Ecto neural progenitor cell (in vitro differentiated cells): Measurements from ENCODE around the gene NPC1.
"Not testable (repeated sequence)": the region's sequence is repeated elsewhere in the genome, so short reads cannot be mapped to it uniquely, and the experiment has no call there.

Experiments
- DNase-seq: peaks from one replicate; pipeline ENCODE4 v3.0.0-alpha.2; 2018; ENCODE audit warnings: low spot score

The NPC1 gene

DNA sequence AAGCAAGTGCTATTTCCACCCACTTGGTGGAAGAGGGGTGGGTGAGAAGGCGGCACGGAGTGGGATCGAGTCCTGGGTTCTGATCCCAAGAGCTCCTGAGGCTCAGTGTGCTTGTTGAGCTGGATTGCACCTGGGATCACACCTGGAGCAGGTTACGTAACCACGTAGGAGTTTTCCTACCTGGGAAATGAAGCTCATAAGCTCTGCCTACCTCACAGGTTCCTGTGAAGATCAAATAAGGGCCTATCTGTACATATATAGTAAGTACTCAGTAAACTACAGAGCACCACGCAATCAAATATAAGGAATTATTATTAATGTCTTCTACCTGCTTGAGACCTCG is 11.0 kb downstream of the NPC1 start:
- DNase-seq, result no peak

DNA sequence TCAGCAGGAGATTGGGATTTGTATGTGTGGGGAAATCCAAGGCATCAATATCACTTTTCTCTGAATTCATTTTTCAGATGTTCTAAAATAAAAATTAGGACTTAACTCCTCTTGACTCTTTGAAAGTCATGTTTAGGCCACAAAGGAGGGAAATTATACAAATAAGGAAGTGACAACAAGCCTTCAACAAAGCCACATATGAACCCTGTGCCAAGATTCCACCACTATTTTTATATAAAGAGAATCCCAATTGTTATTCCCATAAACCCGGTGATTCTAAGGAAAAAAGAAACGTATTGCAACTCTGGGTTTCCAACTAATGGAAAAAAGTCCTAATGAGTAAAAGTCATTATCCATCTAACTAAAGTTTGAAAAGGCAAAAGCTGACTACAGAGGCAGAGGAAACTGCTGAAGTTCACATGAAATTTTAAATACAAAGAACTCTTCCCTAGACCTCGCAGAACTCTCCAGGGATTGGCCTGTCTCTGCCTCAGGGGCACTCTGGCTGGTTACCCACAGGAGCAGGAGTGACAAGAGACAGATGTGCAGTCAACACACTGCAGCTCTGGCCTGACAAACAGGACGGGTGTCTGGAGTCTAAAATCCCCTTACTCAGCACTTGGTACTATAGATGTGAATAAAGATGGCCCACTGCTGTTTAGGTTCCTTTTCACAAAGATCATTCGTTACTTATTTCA is 11.5 kb downstream of the NPC1 start:
- peak; percentile 38 for DNase-seq

DNA sequence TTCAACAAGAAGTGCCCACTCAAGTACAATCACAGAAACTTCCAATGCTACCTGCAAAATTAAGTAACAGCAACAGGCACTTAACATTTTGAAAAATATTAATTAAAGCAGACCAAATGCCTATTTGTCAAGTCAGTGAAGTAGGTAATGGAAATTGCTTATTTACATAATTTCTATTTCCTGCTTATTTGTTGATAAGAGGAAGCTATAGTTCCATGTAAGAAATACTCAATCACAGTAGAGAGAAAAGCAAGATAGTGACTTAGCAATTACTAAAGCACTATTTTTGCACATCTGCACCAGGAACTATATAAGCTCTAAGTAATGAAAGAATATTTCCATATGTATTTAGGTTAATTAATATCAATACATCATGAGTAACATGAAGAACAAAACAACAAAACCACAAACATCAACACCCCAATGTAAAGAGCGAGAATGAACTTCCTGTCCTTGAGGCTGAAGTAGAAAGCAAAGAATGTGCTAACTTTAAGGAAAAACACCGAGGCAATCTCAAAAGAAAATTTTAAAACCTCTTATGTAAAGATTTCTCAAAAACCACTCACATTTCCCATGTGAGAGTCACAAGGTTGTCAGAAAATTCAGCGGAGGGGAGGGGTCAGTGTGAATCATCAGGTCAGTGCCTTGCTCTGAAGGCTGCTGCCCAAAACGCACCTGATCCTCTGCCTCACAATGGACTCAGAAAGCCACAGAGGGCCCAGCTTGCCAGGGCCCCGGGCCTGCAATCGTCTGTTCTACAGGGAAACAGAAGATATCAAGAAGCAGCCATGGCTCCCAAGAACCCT is 12.5 kb downstream of the NPC1 start:
- no peak for DNase-seq

DNA sequence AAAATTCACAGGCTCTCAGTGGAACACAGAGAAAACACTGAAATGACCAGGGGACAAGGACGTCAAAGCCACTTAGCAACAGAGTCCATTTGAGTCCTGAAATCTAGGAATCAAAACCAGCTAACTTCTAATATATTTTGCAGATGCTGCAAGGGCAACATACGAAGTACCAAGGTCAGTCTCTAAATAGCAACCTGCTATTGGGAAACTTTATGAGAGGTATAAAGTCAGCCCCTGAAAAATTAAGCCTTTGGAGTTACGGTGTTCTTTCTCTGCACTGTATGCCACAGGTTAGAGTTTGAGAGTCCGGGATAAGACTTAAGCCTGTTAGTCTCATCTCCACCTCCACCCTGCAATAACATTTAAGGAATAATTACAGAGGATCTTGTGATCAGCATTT is 13.3 kb downstream of the NPC1 start:
- DNase-seq, result no peak

DNA sequence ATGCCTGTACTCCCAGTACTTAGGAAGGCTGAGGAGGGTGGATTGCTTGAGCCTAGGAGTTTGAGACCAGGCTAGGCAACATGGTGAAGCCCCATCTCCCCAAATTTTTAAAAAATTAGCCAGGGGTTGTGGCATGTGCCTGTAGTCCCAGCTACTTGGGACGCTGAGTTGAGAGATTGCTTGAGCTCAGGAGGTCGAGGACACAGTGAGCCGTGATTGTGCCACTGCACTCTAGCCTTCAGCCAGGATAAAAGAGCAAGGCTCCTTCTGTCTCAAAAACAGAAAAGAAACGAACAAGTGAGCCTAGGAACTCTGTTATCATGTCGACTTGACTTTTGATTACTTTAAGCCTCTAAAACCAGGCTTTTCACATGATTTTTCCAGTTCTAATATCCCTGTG is 13.7 kb downstream of the NPC1 start:
- no peak for DNase-seq

DNA sequence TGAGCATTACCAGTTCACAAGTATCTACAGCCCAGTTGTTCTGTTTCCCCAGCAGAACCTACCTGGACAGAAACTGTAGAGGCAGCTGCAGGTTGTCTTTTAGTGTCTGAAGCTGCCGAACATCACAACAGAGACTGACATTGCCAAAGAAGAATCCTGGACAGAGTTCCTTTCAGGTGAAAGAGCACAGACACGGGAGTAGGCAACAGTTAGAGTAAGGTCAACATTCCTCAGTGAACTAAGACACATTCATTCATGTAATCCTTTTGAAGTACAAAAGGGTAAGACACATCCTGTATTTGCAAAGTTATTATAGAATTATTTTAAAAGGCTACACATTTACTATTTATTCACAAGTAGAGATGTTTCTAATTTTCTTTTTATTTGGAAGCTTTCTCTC is 14.3 kb downstream of the NPC1 start:
- DNase-seq, result no peak

DNA sequence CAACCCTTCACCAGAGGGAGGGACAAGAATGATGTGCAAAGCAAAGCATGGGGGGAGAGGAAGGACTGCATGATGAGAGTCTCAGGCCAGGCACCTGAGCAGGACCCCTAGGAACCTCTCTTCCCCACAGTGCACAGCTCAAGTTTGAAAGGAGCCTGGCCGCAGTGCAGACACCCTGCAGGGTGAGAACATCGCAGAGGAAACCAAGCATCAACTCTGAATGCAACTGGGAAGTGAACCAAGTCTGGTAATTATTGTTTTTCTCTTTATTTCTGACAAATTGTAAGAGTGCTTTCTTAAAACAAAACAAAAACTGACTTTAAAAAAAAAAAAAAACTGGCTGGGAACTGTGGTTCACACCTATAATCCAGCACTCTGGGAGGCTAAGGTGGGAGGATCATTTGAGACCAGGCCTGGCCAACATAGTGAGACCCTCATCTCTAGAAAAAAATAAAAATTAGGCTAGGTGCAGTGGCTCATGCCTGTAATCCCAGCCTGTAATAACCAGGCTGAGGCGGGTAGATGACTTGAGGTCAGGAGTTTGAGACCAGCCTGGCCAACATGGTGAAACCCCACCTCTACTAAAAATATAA is 15.3 kb downstream of the NPC1 start:
- no peak for DNase-seq

DNA sequence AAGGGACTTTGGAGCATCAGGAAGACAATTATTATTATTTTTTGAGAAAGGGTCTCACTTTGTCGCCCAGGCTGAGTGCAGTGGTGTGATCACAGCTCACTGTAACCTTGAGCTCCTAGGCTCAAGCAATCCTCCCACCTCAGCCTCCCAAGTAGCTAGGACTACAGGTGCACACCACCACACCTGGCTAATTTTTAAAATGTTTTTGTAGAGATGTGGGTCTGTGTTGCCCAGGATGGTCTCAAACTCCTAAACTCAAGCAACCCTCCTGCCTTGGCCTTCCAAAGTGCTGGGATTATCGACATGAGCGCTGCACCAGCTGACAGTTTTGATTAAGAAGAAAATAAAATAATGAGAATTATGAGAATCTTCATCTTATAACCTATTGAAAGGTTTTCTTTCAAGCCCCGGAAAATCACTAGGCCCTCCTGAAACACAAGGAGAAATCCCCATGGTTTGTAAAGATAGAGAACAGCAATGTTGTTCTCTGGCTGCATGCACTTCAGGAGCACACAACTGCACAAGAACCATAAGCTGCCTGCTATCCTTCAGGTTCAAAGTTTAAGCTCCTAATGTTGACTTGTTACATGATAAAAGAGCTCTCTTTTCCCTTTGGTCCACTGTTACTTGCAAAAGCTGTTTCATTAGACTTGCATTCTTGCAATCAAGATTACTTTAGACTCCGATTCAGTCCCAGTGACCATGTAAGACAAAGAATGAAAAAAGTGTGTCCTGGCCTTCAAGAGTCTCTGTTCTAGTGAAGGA is 16.8 kb downstream of the NPC1 start:
- no peak for DNase-seq

DNA sequence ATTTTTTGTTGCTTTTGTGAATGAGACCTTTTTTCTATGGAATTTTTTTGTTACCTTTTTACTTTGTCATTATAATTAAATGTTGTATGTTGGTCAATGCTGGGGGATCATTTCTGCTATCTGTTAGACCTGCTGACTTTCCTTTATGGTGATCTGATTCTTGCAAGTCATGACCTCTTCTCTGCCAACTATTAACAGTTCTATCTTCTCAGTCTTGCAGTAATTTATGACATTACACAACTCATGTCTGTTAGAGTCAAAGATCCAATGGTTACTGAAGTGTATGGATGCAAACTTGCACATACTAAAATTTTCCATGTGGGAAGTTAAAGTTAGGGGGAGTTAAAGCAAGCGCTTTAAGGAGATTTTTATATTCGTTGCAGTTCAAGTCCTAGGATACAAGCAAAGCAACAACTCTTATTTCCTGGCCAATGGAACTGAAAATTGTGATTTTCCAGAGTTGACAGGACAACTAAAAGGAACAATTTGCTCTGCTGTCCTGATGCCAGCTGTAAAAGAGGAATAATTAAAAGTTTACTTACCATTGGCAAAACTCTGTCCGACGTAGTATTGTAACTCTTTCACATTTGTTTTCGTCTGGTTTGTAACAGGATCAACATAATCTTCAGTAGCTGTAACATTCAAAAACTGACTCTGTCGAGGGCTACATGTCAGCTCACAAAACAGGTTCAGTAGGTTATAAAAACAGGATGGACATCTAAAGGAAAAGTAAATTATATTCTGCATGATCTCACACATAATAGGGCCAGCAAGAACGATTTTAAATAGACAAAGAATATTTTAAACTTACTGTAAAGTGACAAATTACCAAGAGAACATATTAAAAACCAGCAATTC is 17.8 kb downstream of the NPC1 start:
- DNase-seq, result no peak

DNA sequence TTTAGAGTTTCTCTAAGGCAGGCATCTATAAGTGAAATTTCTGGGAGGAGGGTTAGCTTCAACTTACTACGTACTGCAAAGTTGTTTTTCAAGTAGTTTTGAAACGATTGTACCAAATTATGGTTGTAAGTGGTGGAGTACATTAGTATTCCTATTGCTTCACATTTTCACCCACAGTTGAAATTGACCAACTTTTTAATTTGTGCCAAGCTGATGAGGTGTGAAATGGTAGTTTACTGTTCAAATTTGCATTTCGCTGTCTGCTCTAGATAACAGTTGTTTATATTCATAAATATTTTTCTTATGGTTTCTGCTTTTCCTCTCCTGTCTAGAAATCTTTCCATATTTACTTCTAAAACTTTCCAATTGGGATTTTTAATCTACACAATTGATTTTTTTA is 18.6 kb downstream of the NPC1 start:
- DNase-seq, result no peak

DNA sequence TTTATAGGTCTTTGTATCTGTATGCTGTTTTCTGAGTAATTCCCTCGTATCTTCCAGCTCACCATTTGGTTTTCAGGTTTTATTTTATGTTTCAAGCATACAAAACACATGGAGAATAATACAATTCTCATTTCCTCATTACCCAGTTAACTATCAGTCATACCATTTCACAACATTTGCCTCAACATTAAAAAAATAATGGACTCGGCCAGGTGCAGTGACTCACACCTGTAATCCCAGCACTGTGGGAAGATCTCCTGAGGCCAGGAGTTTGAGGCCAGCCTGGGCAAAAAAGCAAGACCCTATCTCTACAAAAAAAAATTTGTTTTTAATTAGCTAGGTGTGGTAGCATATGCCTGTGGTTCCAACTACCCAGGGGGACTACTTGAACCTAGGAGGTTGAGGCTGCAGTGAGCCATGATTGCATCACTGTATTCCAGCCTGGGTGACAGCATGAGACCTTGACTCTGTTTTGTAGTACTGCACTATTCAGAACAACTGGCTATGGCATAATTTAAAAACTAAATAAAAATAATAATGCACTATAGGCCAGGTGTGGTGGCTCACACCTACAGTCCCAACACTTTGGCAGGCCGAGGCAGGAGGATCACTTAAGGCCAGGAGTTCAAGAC is 20.3 kb downstream of the NPC1 start:
- DNase-seq, result no peak

DNA sequence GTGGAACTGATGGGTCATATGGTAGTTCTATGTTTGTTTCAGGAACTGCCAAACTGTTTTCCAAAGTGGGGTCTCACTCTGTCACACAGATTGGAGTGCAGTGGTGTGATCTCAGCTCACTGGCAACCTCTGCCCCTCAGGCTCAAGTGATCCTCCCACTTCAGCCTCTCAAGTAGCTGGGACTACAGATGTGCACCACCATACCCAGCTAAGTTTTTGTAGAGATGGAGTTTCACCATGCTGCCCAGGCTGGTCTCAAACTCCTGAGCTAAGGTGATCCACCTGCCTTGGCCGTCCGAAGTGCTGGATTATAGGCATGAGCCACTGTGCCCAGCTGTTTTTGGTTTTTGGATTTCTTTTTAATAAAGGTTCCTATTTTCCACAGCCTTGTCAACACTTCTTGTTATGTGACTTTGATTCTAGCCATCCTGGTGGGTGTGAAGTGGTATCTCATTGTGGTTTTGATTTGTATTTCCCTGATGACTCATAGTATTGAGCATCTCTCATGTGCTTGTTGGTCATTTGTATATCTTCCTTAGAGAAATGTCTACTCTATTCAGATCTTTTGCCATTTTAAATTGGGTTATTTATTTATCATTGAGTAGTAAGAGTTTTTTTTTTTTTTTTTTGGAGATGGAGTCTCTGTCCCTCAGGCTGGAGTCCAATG is 22.8 kb downstream of the NPC1 start:
- no peak for DNase-seq

DNA sequence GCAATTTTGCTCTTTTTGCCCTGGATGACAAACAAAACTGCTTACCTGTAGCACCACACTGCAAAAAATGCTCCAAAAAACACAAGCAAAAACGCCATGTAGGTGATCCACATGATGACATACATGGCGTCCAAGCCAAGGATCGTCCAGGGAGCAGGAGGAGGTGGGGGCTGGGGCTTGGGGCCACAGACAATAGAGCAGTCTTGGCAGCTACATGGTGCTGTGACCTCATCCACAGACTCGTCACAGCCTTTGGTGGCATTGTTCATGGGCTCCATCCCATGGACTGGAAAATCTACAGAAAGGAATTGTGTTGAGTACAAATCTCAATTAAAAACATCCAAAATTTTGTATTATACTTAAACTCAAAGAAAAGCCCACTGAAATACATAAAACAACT is 26.1 kb downstream of the NPC1 start:
- no peak for DNase-seq

DNA sequence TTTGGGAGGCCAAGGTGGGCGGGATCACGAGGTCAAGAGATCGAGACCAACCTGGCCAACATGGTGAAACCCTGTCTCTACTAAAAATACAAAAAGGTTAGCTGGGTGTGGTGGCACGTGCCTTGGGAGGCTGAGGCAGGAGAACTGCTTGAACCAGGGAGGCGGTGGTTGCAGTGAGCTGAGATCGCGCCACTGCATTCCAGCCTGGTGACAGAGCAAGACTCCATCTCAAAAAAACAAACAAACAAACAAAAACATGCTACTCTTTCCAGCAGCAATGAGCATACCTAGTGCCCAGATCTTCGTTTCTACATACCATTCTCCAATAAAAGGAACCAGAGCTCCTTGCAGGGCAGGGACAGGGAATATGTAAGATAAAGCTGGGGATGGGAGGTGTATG is 28.8 kb downstream of the NPC1 start:
- not testable (repeated sequence) for DNase-seq

DNA sequence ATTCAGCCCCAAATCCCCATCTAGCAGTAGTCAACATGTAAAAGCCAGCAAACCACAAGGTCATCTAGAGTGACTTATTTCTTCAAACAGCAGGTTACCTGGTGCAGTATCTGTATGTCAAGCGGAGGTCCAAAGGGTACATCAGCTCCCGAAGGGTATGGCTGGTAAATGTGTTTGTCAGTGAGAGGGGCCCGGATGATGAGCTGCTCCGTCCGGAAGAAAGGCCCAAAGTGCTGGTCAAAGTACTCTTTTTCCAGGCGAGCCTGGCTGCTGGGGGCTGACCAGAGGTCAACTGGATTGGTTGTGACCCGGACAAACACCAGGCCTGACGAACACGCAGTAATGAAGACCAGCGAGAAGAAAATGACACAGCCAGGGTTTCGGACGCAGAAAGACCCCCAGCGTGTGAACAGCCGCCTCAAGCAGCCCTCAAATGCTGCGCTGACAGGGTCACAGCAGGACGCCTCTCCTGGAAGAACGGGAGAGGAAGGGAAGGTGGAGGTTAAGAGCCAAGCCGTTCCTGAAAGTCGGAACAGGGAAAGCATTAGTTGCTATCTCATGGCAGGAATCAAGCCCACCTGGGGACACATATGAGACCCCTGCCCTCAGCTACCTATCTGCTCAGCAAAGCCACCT is 30.0 kb downstream of the NPC1 start:
- no peak for DNase-seq

DNA sequence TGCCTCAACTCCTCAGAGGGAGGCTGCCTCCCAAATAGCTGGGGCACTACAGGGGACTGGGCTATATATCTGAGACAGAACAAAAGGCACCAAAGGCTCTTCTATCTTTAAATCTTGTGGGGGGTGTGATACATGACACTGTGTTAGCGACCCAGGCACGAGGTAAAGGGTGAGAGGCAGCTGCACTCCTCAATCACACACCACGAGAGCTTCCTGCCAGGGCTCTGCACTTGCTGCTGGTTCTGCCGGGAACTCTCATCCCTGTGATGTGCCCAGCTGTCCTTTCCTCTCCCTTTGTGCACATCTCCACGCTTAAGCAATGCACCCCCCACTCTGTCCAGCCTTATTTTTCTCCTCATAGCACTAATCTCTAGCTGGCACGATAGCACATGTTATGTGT is 32.4 kb downstream of the NPC1 start:
- no peak for DNase-seq

DNA sequence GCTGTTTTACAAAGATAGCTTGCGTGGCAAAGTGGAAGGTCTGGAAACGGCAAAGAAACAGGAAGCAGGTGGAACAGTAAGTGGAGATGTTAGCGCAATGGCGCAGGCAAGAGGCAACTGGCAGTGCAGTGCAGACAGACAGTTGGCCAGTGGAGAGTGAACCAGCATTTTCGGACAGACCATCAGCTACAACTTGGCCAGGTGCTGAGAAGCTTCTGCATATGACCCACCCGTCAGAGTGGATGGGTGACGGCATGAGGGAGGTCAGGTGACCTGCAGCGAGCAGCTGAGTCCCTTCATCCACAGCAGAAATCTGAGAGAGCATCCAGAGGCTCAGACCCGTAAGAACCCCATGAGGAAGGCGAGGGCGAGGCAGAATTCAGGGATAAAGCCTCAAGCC is 33.8 kb downstream of the NPC1 start:
- DNase-seq, result no peak

DNA sequence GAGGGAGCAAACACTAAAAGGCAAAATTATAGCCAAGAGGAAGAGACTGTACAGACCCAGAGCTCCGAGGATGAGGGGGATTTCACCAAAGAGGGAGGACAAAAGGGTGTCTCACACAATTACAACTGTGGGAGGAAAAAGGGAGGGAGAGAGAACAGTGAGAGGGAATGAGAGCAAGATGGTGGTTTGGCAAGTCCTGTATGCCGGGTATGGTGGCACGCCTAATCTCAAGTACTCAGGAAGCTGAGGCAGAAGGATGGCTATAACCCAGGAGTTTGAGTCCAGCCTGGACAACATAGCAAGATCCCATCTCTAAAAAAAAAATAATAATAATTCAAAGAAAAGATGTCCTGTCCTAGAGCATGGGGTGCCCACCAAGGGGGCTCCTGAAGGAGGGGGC is 34.3 kb downstream of the NPC1 start:
- no peak for DNase-seq

DNA sequence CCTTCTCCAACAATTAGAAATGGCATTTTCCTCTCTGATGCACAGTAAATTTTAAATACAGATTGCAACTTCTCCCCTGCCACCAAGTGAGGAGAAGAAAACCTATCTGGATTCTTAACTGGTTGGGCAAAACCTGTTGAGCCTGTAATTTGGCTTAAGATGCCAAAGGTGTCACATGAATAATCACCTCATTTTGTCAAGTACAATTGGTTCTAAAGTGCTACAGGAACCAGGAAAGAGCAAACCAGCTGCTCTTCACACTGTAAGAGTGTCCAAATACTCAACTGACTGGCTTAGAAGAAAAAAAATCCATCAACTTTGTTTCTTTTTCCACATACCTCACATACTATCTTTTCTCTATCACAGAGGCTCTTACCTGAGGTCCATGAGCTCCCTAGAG is 35.4 kb downstream of the NPC1 start:
- DNase-seq, result no peak

DNA sequence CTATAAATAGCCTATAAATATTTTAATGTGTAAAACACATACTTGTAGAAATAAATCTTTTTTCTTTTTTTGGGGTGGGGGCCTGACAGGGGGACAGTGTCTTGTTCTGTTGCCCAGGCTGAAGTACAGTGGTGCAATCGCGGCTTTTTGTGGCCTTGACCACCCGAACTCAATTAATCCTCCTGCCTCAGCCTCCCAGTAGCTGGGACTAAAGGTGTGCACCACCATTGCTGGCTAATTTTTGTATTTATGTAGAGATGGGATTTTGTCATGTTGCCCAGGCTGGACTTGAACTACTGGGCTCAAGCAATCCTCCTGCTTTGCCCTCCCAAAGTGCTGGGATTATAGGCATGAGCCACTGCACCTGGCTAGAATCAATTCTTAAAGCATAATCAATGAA is 37.6 kb downstream of the NPC1 start:
- no peak for DNase-seq
